GM11168 (cell line): ENCODE results near the gene SCAI.
"Not testable (repeated sequence)": the region's sequence is repeated elsewhere in the genome, so short reads cannot be mapped to it uniquely, and the experiment has no call there.

ENCODE experiments used
- in situ Hi-C: fragments of 300-500 bp; cut with MboI; formaldehyde crosslinking; loops from one replicate; pipeline ENCODE4 v1.12.0; 2022; ENCODE audit warnings: low sequenced_read_pairs; ENCODE audit not compliant: unreplicated experiment

Gene SCAI

DNA sequence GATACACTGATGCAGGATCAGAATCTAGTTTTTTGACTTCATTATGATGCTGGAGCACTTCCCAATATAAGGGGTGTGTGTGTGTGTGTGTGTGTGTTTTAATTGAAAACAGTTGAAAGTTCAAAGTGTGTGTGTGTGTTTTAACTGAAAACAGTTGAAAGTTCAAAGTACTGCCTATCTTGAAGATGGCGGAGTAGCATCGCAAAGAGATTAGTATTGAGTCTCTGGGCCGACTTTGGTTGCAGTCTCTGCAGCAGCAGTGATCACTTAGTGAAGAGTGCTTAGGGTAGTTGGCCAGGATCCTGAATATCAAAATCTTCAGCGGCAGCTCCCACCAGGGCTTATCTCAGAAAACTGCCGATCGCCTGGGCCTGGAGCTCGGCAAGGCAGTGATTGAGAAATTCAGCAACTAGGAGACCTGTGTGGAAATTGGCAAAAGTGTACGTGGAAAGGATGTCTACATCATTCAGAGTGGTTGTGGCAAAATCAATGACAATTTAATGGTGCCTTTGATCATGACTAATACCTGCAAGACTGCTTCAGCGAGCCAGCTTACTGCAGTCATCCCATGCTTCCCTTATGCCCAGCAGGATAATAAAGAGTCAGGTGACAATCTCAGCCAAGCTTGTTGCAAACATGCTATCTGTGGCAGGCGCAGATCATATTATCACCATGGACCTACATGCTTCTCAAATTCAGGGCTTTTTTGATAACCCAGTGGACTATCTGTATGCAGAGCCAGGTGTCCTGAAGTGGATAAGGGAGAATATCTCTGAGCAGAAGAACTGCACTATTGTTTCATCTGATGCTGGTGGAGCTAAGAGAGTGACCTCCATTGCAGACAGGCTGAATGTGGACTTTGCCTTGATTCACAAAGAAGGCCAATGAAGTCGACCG is 7.3 kb upstream of the SCAI start:
- in situ Hi-C loops, result no loop called here

DNA sequence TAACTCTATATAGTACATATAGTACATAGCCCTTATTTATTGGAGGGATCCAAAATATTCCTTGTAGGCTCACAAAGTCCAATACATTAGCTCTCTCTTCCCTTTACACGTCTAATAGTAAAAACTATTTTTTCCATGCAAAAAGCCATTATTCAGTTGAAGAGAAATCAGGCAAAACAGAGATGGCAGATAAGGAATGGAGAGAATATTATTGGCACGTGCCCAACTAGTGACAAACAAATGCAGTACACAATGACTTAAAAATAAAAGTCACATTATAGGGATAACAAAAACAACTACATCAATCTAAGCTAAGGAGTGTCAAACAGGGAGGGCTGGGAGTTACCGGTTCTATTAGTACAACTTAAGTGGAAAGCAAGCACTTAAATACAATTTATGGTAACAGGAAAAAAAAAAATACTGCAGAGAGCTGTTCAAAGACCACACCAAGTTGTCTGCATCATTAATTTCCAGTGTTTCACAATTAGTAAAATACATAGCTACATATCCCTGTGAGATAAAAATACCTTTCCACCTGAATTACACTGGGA is 4.1 kb upstream of the SCAI start:
- in situ Hi-C loops, result loop anchor here (10.0 kb wide), 1 partner anchor 233 kb away; no protein-coding TSS in a partner anchor

DNA sequence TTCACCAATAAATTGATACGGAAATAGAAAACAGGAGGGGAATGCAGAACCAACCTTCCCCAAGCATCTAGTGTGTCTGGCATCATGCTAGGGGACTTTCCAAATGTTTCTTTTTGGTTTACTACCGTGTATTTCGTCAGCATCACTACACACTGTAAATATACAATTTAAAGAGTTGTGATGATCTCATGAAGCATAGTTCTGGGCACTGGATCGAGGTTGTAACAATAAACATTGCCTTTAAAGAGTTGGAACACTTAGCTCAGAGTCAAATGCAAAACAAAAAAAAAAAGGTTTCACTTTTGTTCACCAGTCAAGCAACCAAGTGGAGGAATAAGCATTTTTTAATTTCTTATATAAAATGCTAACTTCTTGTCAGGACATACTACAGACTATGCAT is 2.9 kb upstream of the SCAI start:
- in situ Hi-C loops, result loop anchor here (10.0 kb wide), 1 partner anchor 231 kb away; no protein-coding TSS in a partner anchor

DNA sequence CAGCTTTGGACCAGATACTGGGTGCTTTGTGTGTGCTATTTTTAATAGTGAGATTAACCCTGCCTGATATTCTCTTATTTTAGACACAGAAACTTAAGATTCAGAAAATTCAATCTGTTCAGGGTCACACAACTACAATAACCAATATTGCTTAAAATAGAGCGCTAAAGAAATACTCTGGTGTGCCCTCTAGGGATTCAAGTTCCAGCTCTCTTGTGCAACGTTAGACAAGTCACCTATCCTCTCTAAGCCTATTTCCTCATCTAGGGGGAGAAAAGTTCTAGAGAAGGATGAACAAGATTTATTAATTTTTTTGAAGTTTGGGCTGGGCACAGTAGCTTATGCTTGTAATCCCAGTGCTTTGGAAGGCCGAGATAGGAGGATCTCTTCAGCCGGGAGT is 2.1 kb upstream of the SCAI start:
- in situ Hi-C loops, result loop anchor here (10.0 kb wide), 1 partner anchor 231 kb away; no protein-coding TSS in a partner anchor

DNA sequence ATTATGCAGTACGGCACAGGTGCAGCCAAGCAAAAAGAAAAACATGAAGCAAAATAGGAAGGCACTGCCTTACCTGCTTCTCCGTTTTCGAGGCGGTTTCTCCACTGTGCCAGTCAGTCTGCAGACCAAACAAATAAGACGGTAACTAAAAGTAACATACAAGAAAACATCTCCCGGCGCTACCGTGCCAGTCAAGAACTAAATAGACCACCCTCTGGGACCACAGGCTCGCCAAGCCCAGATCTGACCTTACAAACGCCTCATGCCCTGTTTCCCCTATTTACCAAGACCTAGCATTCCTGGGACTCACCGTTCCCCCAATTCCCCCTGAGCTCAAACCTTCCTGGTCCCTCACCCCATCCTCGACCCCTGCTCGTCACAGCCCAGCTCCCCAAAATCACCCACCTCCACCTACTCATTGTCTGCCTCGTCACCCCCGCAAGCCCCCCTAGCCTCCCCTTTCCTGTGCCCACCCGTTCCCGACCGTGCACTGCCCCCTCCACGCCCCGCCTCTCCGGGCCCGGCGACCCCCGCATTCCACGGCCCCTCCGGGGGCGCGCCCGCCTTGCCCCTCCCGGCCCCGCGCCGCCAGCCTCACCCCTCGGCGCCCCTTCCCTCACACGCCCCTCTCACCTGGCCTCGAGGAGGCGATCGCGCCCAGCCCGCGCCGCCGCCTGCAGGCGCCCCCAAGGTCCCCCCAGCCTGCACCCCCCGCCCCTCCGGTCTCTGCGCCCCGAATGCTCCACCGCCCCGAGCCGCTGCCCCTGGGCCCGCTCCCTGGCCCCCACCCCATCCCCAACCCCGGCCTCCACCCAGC is 560 bp downstream of the SCAI start:
- in situ Hi-C loops, result loop anchor here (10.0 kb wide), 1 partner anchor 228 kb away; no protein-coding TSS in a partner anchor

DNA sequence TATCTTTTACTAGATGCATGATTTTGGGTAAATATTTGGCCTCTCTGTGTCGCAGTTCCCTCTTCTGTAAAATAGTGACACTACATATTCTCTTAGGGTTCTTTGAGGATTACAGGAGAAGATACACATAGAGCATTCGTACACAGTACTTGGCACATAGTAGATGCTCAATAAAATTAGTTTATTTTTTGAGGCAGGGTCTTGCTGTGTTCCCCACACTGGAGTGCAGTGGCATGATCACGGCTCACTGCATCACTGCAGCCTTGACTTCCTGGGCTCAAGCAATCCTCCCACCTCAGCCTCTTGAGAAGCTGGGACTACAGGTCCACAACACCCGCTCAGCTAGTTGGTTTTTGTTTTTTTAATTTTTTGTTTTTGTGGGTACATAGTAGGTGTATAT is 1.6 kb downstream of the SCAI start:
- in situ Hi-C loops, result loop anchor here (10.0 kb wide), 1 partner anchor 227 kb away; no protein-coding TSS in a partner anchor

DNA sequence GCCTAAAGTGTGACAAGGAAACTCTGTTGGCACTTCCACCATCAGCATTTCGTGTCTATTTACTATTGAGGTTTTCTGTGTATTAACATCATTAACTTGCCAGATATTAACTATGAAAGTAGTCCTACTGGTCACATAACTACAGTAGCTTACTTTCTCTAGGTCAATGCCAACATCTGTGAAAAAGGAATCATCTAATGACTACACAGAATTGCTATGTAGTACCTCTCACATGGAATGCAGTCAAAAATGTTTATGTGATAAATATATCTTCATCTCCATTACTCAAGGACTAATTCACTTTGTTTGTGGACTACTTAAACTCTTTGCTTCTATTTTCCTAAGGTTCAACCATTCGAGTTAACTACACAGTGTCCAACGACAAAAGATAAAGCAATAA is 2.1 kb downstream of the SCAI start:
- in situ Hi-C loops, result loop anchor here (10.0 kb wide), 1 partner anchor 226 kb away; no protein-coding TSS in a partner anchor

DNA sequence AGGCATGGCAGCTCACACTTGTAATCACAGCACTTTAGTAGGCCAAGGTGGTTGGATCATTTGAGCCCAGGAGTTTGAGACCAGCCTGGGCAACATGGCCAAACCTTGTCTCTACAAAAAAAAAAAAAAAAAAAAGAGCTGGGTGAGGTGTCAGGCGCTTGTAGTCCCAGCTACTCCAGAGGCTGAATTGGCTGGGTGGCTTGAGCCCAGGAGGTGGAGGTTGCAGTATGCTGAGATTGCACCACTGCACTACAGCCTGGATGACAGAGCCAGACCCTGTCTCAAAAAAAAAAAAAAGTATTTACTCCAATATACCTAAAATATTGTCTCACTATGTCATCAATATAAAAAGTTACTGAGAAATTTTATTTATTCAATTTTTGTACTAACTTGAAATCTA is 2.8 kb downstream of the SCAI start:
- in situ Hi-C loops, result loop anchor here (10.0 kb wide), 1 partner anchor 226 kb away; no protein-coding TSS in a partner anchor

DNA sequence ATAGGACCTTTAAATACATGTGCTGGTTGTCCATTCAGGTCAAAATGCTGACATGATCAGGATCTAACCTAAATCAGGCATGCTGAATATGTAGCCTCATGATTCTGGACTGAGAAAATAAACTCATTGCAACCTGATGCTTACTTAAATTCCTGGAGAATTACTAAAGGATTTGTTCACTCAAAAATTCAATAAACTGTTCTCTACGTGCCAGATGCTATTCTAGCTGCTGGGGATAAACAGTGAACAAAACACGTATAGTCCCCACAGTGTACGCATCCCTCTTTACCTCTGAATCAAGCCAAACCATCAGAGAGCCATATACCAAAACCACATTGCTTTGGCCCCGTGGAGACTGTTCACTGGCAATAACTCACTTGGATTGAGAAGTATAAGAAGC is 6.1 kb downstream of the SCAI start:
- in situ Hi-C loops, result no loop called here

DNA sequence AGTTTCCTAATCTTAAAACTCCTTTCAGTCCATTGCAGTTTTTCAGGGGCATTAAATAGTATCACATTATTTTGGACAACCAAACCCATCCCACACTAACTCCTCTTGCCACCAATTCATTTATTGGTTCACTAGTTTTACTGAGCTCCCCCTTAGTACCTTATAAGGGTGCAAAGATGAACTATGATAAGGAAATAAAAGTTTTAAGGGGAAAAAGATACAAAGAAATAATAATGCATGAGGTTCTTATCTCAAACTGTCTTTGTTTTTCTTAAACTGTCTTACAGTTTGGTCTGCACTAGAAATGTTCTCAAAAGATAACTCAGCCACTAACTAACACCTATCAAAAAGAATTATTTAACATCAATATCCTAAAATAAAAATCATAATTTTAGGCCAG is 8.4 kb downstream of the SCAI start:
- in situ Hi-C loops, result no loop called here

DNA sequence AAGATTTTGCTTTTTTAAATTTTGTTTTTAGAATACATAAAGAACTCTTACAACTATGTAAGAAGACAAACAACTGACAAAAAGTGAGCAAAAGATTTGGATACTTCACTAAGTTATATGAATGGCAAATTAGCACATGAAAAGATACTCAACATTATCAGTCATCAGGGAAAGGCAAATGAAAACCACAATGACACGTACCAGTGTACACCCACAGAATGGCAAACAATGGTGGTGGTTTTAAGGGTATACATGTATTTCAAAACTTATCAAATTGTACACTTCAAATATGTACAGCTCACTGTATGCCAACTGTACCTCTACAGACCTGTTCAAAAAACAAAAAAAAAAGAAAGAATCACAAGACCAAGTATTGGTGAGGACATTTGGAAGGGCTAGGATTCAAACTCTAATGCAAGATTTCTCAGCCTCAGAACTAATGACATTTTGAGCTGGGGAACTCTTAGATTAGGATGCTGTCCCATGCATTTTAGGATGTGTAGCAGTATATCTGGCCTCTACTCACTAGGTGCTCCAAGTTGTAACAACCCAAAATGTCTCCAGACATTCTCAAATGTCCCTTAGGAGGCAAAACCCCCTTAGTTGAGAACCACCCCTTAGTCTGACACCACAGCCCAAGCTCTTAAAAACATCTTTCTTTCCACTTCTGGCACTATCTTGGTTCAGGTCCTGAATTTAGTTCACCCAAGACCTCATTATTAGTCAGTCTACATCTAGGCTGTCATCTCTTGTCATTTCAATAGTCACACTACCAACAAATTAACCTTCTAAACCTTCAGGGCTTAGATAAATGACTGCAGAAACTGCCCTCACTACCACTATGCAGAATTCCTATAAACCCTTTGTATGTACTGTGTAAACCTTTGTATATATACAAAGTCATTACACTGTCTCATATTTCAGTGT is 9.7 kb downstream of the SCAI start:
- in situ Hi-C loops, result no loop called here

DNA sequence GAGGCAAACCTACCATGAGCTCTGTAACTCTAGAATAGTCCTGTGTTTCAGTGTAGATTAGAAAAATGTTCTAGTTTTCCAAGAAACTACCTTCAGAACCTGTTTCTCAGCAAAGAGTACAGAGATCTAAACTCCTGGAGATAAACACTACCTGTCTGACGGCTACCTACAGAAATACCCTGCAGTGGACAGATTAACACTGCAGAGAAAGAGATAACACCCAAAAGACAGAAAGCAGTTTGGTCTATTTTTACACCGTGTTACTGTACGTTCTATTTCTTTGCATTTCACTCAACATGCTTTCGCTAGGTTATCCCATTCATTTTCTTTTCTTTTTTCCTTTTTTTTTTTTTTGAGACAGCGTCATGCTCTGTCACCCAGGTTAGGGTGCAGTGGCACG is 11.6 kb downstream of the SCAI start:
- in situ Hi-C loops, result no loop called here

DNA sequence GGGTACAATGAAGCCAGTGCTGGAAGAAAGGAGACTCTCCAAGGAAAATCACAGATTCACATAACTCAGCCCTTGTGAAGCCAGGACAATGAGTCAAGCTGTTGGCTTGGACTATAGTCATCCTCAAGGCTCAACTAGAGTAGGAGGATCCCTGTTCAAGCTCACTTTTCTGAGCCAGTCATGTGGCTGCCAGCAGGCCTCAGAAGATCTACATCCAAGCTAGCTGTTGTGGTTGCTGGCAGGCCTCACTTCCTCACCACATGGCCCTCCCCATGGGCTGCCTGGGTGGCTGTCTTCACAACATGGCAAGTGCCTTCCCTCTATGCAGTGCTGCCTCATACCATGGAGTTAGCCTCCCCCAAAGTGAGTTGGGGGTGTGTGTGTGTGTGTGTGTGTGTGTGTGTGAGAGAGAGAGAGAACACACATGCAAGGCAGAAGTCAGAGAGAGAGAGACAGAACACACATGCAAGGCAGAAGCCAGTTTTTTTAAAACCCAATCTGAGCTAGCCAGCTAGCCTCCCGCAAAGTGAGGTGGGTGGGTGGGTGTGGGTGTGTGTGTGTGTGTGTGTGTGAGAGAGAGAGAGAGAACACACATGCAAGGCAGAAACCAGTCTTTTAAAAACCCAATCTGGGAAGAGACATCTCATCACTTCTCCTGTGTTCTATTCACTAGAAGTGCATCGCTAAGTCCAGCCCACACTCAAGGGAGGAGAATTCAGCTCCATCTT is 17.1 kb downstream of the SCAI start:
- in situ Hi-C loops, result no loop called here

DNA sequence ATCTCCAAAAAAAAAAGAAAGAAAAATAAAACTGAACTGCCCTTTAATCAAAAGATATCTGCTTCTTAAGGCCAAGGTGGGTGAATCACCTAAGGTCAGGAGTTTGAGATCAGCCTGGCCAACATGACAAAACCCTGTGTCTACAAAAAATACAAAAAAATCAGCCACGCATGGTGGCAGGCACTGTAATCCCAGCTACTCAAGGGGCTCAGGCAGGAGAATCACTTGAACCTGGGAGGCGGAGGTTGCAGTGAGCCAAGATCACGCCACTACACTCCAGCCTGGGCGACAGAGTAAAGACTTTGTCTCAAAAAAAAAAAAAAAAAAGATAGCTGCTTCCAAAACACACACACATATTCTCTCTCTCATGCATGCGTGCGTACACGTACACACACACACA is 17.8 kb downstream of the SCAI start:
- in situ Hi-C loops, result no loop called here

DNA sequence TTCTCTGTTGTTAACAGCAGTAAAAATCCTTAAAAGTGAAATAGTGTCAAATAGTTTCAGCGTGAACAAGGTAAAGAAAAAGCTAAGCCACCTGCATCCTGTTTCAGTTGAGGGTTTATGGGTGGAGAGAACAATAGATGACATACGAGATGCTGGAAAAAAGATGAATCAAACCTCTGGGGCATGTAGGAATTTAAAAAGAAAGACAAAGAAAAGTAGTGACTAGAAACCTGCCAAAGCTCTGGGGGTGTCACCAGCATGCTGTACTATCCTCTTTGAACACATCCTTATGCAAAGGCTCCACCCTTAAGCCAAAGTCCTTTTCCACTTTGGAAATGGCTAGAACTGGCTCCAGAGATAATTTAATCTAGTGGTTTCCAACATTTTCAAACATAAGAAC is 22.2 kb downstream of the SCAI start:
- in situ Hi-C loops, result no loop called here

DNA sequence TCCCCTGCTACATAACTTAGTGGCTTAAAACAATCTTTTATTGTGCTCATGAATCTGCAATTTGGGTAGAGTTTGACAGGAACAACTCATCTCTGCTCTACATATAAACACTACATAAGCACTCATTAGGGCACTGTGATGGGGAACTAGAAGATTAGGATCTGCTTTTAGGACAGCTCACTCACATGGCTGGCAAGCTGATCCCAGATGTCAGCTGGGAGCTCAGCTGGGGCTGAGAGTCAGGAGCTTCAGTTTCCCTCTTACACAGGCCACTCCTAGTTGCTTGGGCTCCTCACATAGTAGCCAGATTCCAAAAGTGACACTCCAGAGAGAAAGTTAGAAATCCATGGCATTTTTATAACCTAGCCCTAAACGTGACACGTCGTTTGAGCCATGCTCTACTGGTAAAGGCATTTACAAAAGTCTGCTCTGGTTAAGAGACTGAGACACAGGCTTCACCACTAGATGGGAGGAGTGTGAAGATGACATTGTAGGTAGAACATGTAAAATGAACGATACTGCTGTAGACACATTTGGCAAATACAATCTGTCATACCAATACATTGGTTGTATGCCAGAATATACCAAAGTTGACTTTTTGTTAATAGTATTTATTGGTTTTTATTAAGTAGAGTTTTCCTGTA is 23.6 kb downstream of the SCAI start:
- in situ Hi-C loops, result no loop called here

DNA sequence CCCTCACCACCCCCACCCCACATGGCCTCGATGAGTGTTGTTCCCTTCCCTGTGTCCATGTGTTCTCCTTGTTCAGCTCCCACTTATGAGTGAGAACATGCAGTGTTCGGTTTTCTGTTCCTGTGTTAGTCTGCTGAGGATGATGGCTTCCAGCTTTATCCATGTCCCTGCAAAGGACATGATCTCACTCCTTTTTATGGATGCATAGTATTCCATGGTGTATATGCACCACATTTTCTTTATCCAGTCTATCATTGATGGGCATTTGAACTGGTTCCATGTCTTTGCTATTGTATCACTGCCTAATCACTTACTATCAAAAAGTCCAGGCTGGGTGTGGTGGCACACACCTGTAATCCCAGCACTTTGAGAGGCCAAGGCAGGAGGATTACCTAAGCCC is 24.6 kb downstream of the SCAI start:
- in situ Hi-C loops, result not testable (repeated sequence)

DNA sequence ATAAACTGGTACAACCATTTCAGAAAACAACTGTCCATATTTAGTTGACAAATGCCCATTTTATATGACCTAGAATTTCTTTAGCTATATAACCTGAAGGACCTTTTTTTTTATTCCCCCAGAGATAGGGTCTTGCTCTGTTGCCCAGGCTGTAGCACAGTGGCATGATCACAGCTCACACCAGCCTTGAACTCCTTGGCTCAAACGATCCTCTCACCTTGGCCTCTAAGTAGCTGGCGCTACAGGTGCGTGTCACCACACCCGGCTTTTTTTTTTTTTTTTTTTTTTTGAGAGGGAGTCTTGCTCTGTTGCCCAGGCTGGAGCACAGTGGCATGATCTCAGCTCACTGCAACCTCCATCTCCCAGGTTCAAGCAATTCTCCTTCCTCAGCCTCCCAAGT is 28.8 kb downstream of the SCAI start:
- in situ Hi-C loops, result not testable (repeated sequence)

DNA sequence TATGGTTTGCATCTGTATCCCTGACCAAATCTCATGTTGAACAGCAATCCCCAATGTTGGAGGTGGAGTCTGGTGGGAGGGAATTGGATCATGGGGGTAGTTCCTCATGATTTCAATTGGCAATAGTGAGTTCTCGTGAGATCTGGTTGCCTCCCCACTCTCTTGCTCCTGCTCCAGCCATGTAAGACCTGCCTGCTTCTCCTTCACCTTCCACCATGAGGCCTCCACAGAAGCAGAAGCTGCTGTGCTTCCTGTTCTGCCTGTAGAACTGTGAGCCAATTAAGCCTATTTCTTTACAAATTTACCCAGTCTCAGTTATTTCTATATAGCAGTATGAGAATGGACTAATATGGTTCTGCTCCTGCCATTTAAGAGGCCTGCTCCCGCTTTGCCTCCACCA is 32.9 kb downstream of the SCAI start:
- in situ Hi-C loops, result no loop called here
